H1 (cell line): ENCODE measurements around the gene HMGCS2. TPM values are rescaled to one million over a fixed set of nuclear protein-coding genes. Genes with fewer than 3 reads are reported as not detected.
A peak's percentile ranks its signal among the peaks of the same experiment; 100 is the strongest.
"Not testable (repeated sequence)": the region's sequence is repeated elsewhere in the genome, so short reads cannot be mapped to it uniquely, and the experiment has no call there.

Experiments used
- CTCF ChIA-PET: fragments of 300-600 bp; sonication (Branson Sonifier 250); formaldehyde crosslinking; loops from one replicate; lab custom pipeline; 2021; ENCODE audit not compliant: partially characterized antibody; lab: Charles Lee
- POLR2A ChIA-PET: fragments of 300-600 bp; sonication (Branson Sonifier 250); formaldehyde crosslinking; loops from one replicate; lab custom pipeline; 2021; ENCODE audit warnings: inconsistent platforms; ENCODE audit not compliant: partially characterized antibody; lab: Charles Lee
- DNase-seq, 2 experiments: peaks; one replicate each; pipeline versions ENCODE4 v3.0.0 to v3.0.0-alpha.2; 2010 to 2022; ENCODE audit warnings: low spot score in 2 of 2, low read depth in 1 of 2, mixed read lengths in 1 of 2
- FAIRE-seq: peaks from 2 replicates; lab custom pipeline; 2011; peaks lifted over from hg19 to GRCh38; lab: Jason Lieb, UNC
- H2AFZ ChIP-seq: 2 replicates; pipeline ENCODE4 v1.8.1; 2012; ENCODE audit warnings: low read length, inconsistent platforms
- H2AK5ac ChIP-seq: 2 replicates; pipeline ENCODE4 v1.6.1; 2013; ENCODE audit warnings: low read depth, low read length
- H2BK120ac ChIP-seq: replicated peaks from 2 replicates; pipeline ENCODE3; 2013; ENCODE audit warnings: low read depth, low read length, inconsistent platforms
- H2BK12ac ChIP-seq: 2 replicates; pipeline ENCODE4 v1.6.1; 2013; ENCODE audit warnings: low read depth, low read length
- H2BK15ac ChIP-seq: 2 replicates; pipeline ENCODE4 v1.6.1; 2013; ENCODE audit warnings: low read length
- H2BK20ac ChIP-seq: 2 replicates; pipeline ENCODE4 v1.6.1; 2013; ENCODE audit warnings: low read length
- H2BK5ac ChIP-seq: 2 replicates; pipeline ENCODE4 v1.6.1; 2013; ENCODE audit warnings: low read depth, low read length
- H3K14ac ChIP-seq: 2 replicates; pipeline ENCODE4 v1.6.1; 2013; ENCODE audit warnings: inconsistent platforms; ENCODE audit not compliant: insufficient read length
- H3K18ac ChIP-seq: 2 replicates; pipeline ENCODE4 v1.6.1; 2013; ENCODE audit warnings: low read length; ENCODE audit errors: extremely low read depth
- H3K23ac ChIP-seq: 2 replicates; pipeline ENCODE4 v1.6.1; 2013; ENCODE audit warnings: inconsistent platforms; ENCODE audit not compliant: insufficient read length
- H3K23me2 ChIP-seq: 2 replicates; pipeline ENCODE4 v1.6.1; 2013; ENCODE audit warnings: low read depth, low read length
- H3K27ac ChIP-seq: 2 replicates; pipeline ENCODE4 v1.6.1; 2011; ENCODE audit warnings: low read depth, low read length, inconsistent platforms
- H3K27me3 ChIP-seq, 4 experiments: replicated peaks in 1 of 4; 1 replicate in 1 of 4; 2 replicates in 3 of 4; pipeline versions ENCODE4 v1.6.1 to v1.8.1; 2011 to 2013; ENCODE audit warnings: low read length in 3 of 4, mild to moderate bottlenecking in 3 of 4, inconsistent platforms in 2 of 4, mixed read lengths in 2 of 4, moderate library complexity in 1 of 4; ENCODE audit not compliant: control insufficient read depth in 3 of 4, insufficient read depth in 3 of 4; ENCODE audit errors: extremely low read depth in 1 of 4
- H3K36me3 ChIP-seq, 4 experiments: 2 replicates each; pipeline versions ENCODE4 v1.6.1 to v1.8.1; 2011 to 2013; ENCODE audit warnings: mild to moderate bottlenecking in 4 of 4, low read length in 3 of 4, moderate library complexity in 2 of 4, control low read depth in 1 of 4, inconsistent platforms in 1 of 4; ENCODE audit not compliant: insufficient read depth in 4 of 4, control insufficient read depth in 2 of 4
- H3K4ac ChIP-seq: replicated peaks from 2 replicates; pipeline ENCODE3; 2013; ENCODE audit warnings: low read length, low read depth, mixed read lengths, inconsistent platforms; ENCODE audit not compliant: insufficient read length
- H3K4me1 ChIP-seq, 4 experiments: replicated peaks in 1 of 4; 1 replicate in 1 of 4; 2 replicates in 3 of 4; pipeline versions ENCODE4 v1.6.1 to v1.8.1; 2011 to 2013; ENCODE audit warnings: low read length in 3 of 4, inconsistent platforms in 2 of 4, mixed read lengths in 1 of 4; ENCODE audit not compliant: insufficient read depth in 4 of 4, control insufficient read depth in 3 of 4
- H3K4me2 ChIP-seq, 2 experiments: 2 replicates each; pipeline versions ENCODE4 v1.6.1 to v1.8.1; 2011 to 2013; ENCODE audit warnings: low read depth in 2 of 2, low read length in 2 of 2, control low read depth in 1 of 2, inconsistent platforms in 1 of 2, mild to moderate bottlenecking in 1 of 2; ENCODE audit not compliant: insufficient read depth in 1 of 2
- H3K4me3 ChIP-seq, 4 experiments: fragments of 200-600, 300-600 bp in 1 of 4; sonication (generic), shearing (Covaris generic), sonication (Bioruptor Twin) in 1 of 4; 2 replicates each; pipeline versions ENCODE4 v1.5.1 to v1.8.1; 2011 to 2016; ENCODE audit warnings: low read length in 4 of 4, low read depth in 3 of 4, control low read depth in 2 of 4, inconsistent platforms in 2 of 4, mild to moderate bottlenecking in 2 of 4, mixed read lengths in 1 of 4, moderate library complexity in 1 of 4; ENCODE audit not compliant: insufficient read depth in 2 of 4; ENCODE audit errors: extremely low read depth in 1 of 4
- H3K56ac ChIP-seq: replicated peaks from 2 replicates; pipeline ENCODE3; 2013; ENCODE audit warnings: low read depth, mild to moderate bottlenecking, mixed read lengths, low read length, inconsistent platforms; ENCODE audit not compliant: insufficient read length
- H3K79me1 ChIP-seq: 2 replicates; pipeline ENCODE4 v1.6.1; 2013; ENCODE audit warnings: low read depth, low read length, control low read depth
- H3K79me2 ChIP-seq, 2 experiments: 2 replicates each; pipeline versions ENCODE4 v1.6.1 to v1.8.1; 2012 to 2013; ENCODE audit warnings: low read length in 2 of 2, mild to moderate bottlenecking in 2 of 2, inconsistent platforms in 1 of 2; ENCODE audit not compliant: insufficient read depth in 2 of 2, control insufficient read depth in 1 of 2
- H3K9ac ChIP-seq, 4 experiments: replicated peaks in 1 of 4; 1 replicate in 1 of 4; 2 replicates in 3 of 4; pipeline versions ENCODE4 v1.6.1 to v1.8.1; 2011 to 2013; ENCODE audit warnings: low read depth in 3 of 4, low read length in 3 of 4, control low read depth in 2 of 4, mild to moderate bottlenecking in 2 of 4, moderate library complexity in 2 of 4, inconsistent platforms in 1 of 4; ENCODE audit errors: extremely low read depth in 1 of 4
- H3K9me3 ChIP-seq, 2 experiments: 2 replicates each; pipeline versions ENCODE4 v1.6.1 to v1.8.1; 2012 to 2013; ENCODE audit warnings: mild to moderate bottlenecking in 2 of 2, moderate library complexity in 2 of 2, control low read depth in 1 of 2, inconsistent platforms in 1 of 2, low read depth in 1 of 2, low read length in 1 of 2, mixed read lengths in 1 of 2; ENCODE audit not compliant: insufficient read depth in 2 of 2
- H4K20me1 ChIP-seq, 2 experiments: replicated peaks in 1 of 2; 2 replicates each; pipeline versions ENCODE3 to v1.8.1; 2011 to 2013; ENCODE audit warnings: inconsistent platforms in 2 of 2, low read length in 2 of 2, mild to moderate bottlenecking in 1 of 2; ENCODE audit not compliant: insufficient read depth in 2 of 2, control insufficient read depth in 1 of 2
- H4K5ac ChIP-seq: 2 replicates; pipeline ENCODE4 v1.6.1; 2013; ENCODE audit warnings: low read length, low read depth, mixed read lengths, inconsistent platforms; ENCODE audit not compliant: insufficient read length
- H4K8ac ChIP-seq: 2 replicates; pipeline ENCODE4 v1.8.0; 2013; ENCODE audit warnings: mild to moderate bottlenecking, moderate library complexity, low read length, inconsistent platforms; ENCODE audit not compliant: insufficient read depth; ENCODE audit errors: extremely low read depth
- H4K91ac ChIP-seq: replicated peaks from 2 replicates; pipeline ENCODE3; 2013; ENCODE audit warnings: low read length, mixed read lengths, inconsistent platforms; ENCODE audit not compliant: insufficient read length
- WGBS, 2 experiments: shearing (Covaris generic) in 1 of 2; methylation state at CpG; one replicate each; pipeline versions ENCODE4 v1.1.6 to v1.1.7; 2013 to 2015; ENCODE audit warnings: low lambda C conversion rate in 2 of 2, mixed read lengths in 2 of 2, inconsistent platforms in 1 of 2, low coverage in 1 of 2, missing lambda C conversion rate in 1 of 2; ENCODE audit not compliant: insufficient replicate concordance in 2 of 2, insufficient coverage in 1 of 2, insufficient read length in 1 of 2; ENCODE audit errors: extremely low coverage in 1 of 2, missing lambda C conversion rate in 1 of 2; 5-methylcytosine and 5-hydroxymethylcytosine counted together
- polyA plus RNA-seq, 7 experiments: library from polyadenylated mRNA; depleted of rRNA in 3 of 7; stranded (reverse) in 5 of 7; unstranded in 2 of 7; fragments of >200 nt in 5 of 7; fragments of 200-250 nt in 2 of 7; gene quantifications; 1 replicate in 5 of 7; 2 replicates in 1 of 7; 4 replicates in 1 of 7; pipeline versions ENCODE4 v1.2.1 to v1.2.3, GENCODE V29; 2011 to 2013; ENCODE audit warnings: missing spikeins in 2 of 7, mixed read lengths in 2 of 7
- total RNA-seq: library from RNA; stranded (reverse); fragmentation: NEBNext Ultra II Directional; extraction: Animal tissue kit (Norgen Biotek cat#: 25700); gene quantifications from 2 replicates; pipeline ENCODE4 v1.2.1, GENCODE V29; 2021

Gene HMGCS2
- total and polyA plus RNA-seq, 2 of the 8 experiments (the other 6 are each of a cell fraction or from before 2014, with no cell fraction given): not detected

DNA sequence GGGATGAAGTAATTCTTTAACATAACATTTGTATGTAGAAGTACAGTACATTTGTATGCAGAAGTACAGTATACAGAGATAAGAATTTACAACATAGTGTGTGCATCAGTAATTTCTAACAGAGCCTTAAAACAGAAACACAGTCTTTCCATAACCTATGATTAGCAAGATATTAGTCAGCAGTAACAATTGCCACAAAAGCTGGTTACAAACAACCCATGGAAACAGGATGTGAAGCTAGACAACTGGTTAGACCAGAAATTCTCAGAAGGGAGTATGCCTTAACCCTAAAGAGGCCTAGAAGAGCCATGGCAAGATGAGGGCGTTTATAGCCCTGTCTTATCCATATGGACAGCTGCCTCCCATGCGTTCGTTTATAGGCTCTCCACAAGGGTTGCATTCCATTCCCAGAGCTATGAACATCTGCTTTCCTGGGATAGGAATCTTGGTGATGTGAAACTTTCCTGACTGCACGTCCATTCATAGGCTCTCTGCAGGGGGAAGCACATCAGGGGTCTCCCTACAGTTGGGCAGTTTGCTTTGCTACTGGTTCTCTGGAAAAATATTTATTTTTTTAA is 17.9 kb upstream of the HMGCS2 start:
- POLR2A ChIA-PET, H4K5ac ChIP-seq, H2BK12ac ChIP-seq, H2BK5ac ChIP-seq, H3K23me2 ChIP-seq, H3K14ac ChIP-seq, H3K9ac ChIP-seq, H2AFZ ChIP-seq, FAIRE-seq, H3K79me2 ChIP-seq, H3K27me3 ChIP-seq, H3K9me3 ChIP-seq, H2BK120ac ChIP-seq, H4K8ac ChIP-seq, H3K4me1 ChIP-seq, H3K36me3 ChIP-seq, H2BK20ac ChIP-seq, H3K23ac ChIP-seq, H3K4me2 ChIP-seq, H3K4me3 ChIP-seq, H4K91ac ChIP-seq, H4K20me1 ChIP-seq, H2BK15ac ChIP-seq, H3K18ac ChIP-seq, H3K27ac ChIP-seq, H3K4ac ChIP-seq, H2AK5ac ChIP-seq, H3K56ac ChIP-seq, H3K79me1 ChIP-seq: not testable (repeated sequence)
- DNase-seq: peak in 1 of 2 experiments; percentile 33
- 93% methylated on average over 4 of the region's 4 CpGs; no CpG with 5 or more reads in 1 of the 2 experiments for WGBS, 2 experiments
- CTCF ChIA-PET: interaction anchor here (1.1 kb wide), 1 partner anchor 20 kb away, joined by 3 read pairs; no protein-coding TSS in a partner anchor

DNA sequence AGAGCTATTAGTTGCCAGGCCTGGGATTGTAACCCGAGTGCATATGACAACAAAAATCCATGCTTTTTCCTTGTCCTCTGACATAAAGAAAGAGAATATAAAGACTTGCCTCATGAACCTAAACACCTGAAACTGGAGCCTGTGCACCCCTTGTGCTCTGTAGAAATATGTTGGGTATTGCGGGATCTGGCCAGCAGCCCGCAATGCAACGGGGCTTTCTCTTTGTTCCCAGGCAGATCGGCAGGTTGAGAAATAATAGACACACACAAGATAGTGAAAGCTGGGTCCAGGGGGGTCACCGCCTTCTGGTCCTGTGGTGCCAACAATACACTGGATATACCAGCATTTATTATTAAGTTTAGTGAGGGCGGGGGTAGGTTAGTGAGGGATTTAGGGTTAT is 17.3 kb upstream of the HMGCS2 start:
- ChIA-PET POLR2A (interaction anchor here (1.1 kb wide), 1 partner anchor 9 kb away, joined by 3 read pairs; no protein-coding TSS in a partner anchor), CTCF (interaction anchor here (1.1 kb wide), 1 partner anchor 21 kb away, joined by 3 read pairs; no protein-coding TSS in a partner anchor)
- H3K56ac ChIP-seq, H3K14ac ChIP-seq, H4K5ac ChIP-seq, H3K4ac ChIP-seq, H4K91ac ChIP-seq, H3K36me3 ChIP-seq, H3K4me2 ChIP-seq, DNase-seq, H3K79me2 ChIP-seq, H2BK15ac ChIP-seq, H2BK120ac ChIP-seq, H2AFZ ChIP-seq, H3K9me3 ChIP-seq, FAIRE-seq, H2BK12ac ChIP-seq, H3K4me1 ChIP-seq, H4K8ac ChIP-seq, H3K23ac ChIP-seq, H3K23me2 ChIP-seq, H3K18ac ChIP-seq, H3K4me3 ChIP-seq, H3K27me3 ChIP-seq, H3K27ac ChIP-seq, H3K79me1 ChIP-seq, H2AK5ac ChIP-seq, H3K9ac ChIP-seq, H4K20me1 ChIP-seq, H2BK20ac ChIP-seq, H2BK5ac ChIP-seq: not testable (repeated sequence)
- WGBS, 2 experiments: 95% methylated on average over 7 of the region's 7 CpGs; no CpG with 5 or more reads in 1 of the 2 experiments
